Effector CD4-positive, alpha-beta T cell (primary cell): ENCODE measurements around the gene UPF1.
"Not testable (repeated sequence)": the region's sequence is repeated elsewhere in the genome, so short reads cannot be mapped to it uniquely, and the experiment has no call there.

Experiments used
- DNase-seq: peaks from one replicate; pipeline ENCODE4 v3.0.0-alpha.2; 2020

Gene UPF1

GRCh38 chr19:18799389-18799970, 32.3 kb upstream of the UPF1 start:
- no peak for DNase-seq

GRCh38 chr19:18800079-18800478, 31.7 kb upstream of the UPF1 start:
- no peak for DNase-seq

- no peak for DNase-seq
Measured at GRCh38 chr19:18800636-18801035, 31.1 kb upstream of the UPF1 start.

GRCh38 chr19:18802354-18802753, 29.4 kb upstream of the UPF1 start:
- DNase-seq, result no peak

DNA sequence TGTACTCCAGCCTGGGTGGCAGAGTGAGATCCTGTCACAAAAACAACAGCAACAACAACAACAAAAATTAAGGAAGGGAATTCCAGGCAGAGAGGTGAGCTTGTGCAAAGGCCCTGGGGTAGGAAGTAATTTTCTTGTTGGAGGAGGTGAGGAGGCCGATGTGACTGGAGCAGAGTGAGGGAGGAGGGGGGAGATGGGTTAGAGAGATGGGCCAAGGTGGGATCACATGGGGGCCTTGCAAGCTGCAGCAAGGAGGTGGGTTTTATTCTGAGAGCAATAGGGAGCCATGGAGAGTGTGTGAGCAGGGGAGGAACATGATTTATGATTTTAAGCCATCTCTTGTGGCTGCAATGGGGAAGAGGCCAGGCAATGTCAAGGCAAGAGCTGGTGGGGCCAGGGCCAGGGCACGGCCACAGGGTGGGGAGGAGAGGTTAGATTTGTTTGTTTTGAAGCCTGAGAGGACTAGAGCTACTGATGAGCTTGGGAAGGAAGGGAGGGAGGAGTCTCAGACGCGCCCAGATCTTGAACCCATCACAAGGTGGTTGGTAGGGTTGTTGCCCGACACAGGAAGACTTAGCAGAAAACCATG, 28.1 kb upstream of the UPF1 start:
- DNase-seq, result no peak

- no peak for DNase-seq
Measured at GRCh38 chr19:18804139-18804601, 27.6 kb upstream of the UPF1 start.

DNA sequence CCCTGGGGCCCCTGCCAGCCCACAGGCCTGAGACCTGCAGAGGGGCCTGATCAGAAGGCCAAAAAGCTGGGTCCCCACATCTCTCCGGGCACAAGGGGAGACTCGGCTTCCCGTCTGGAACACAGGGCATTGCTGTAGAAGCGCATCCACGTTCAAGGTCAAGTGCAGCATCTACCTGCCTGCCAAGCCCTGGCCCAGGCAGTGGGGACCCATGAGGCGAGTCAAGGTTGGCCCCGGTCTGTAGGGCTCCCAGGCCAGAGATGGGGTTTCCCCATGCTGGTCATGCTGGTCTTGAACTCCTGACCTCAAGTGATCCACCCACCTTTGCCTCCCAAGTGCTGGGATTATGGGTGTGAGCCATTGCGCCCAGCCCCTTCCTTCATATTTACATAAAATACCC, 27.1 kb upstream of the UPF1 start:
- DNase-seq, result no peak

DNA sequence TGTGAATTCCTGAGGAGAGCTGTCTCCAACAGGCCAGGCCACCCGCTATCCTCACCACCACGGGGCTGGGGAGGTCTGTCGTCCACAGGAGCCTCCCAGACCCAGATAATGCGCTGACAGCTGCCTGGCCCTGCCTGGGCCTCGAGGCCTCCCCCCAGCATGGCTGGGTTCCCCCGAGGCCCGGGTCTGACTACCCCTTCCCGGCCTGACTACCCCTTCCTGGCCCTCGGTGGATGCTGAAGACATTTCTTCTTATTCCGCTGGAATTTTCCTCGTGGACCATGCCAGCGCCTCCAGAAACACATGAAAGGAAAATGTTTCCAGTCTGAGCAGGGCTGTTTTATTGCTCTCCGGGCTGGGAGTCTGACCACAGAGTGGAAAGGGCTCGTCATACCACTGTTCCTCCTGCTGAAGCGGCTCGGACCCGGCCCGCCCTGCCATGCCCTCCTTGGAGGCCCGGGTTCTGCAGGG, 23.9 kb upstream of the UPF1 start:
- no peak for DNase-seq

DNA sequence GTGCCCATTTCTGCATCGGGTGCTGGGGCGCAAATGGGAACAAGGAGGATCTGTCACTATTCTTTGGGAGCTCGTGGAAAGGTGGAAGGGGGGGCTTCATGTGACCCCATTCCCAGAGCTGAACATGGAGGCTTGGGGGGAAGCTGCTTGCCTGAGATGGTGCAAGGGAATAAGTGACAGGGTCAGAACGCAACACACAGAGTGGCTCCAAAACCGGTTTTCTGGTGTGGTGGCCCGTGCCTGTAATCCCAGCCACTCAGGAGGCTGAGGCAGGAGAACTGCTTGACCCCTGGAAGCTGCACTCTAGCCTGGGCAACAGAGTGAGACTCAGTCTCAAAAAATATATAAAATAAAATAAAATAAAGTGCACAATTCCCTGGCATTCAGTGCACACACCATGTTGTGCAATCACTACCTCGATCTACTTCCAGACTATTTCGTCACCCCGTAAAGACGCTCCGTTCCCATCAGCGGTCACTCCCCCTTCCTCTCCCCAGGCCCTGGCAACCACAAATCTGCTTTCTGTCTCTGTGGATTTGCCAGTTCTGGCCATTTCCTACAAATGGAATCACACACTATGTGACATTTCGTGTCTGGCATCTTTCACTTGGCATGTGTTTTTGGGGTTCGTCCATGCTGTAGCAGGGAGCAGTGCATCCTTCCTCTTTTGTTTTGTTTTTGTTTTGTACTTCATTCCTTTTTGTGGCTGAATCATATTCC, 22.4 kb upstream of the UPF1 start:
- DNase-seq, result no peak

DNA sequence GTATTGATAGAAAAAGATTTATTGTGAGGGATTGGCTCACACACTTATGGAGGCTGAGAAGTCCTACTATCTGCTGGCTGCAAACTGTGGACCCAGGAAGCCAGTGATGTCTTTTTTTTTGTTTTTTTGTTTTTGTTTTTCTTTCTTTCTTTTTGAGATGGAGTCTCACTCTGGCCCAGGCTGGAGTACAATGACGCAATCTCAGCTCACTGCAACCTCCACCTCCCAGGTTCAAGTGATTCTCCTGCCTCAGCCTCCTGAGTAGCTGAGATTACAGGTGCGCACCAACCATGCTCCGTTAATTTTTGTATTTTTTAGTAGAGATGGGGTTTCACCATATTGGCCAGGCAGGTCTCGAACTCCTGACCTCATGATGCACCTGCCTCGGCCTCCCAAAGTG, 20.1 kb upstream of the UPF1 start:
- DNase-seq, result not testable (repeated sequence)

- DNase-seq, result no peak
Measured at GRCh38 chr19:18814063-18814462, 17.7 kb upstream of the UPF1 start.

DNA sequence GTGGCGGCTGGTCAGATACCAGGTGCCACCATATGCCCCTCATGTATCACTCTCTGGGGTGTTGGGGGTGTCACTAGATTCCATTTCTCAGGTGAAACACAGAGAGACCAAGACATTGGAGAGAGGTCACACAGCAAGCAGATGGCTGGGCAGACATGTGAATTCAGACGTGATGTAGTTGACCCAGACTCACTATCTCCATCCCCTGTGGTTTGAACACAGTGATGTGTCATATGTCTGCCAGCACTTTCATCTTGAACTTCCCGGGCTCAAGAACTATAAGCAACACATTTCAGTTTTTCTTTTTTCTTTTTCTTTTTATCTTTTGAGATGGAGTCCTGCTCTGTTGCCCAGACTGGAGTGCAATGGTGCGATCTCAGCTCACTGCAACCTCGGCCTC, 16.1 kb upstream of the UPF1 start:
- no peak for DNase-seq

GRCh38 chr19:18816645-18817044, 15.1 kb upstream of the UPF1 start:
- DNase-seq, result not testable (repeated sequence)

- DNase-seq, result no peak
Measured at GRCh38 chr19:18817574-18817973, 14.2 kb upstream of the UPF1 start.

GRCh38 chr19:18828786-18829185, 3.0 kb upstream of the UPF1 start:
- DNase-seq, result no peak

GRCh38 chr19:18830488-18830887, 1.3 kb upstream of the UPF1 start:
- no peak for DNase-seq

DNA sequence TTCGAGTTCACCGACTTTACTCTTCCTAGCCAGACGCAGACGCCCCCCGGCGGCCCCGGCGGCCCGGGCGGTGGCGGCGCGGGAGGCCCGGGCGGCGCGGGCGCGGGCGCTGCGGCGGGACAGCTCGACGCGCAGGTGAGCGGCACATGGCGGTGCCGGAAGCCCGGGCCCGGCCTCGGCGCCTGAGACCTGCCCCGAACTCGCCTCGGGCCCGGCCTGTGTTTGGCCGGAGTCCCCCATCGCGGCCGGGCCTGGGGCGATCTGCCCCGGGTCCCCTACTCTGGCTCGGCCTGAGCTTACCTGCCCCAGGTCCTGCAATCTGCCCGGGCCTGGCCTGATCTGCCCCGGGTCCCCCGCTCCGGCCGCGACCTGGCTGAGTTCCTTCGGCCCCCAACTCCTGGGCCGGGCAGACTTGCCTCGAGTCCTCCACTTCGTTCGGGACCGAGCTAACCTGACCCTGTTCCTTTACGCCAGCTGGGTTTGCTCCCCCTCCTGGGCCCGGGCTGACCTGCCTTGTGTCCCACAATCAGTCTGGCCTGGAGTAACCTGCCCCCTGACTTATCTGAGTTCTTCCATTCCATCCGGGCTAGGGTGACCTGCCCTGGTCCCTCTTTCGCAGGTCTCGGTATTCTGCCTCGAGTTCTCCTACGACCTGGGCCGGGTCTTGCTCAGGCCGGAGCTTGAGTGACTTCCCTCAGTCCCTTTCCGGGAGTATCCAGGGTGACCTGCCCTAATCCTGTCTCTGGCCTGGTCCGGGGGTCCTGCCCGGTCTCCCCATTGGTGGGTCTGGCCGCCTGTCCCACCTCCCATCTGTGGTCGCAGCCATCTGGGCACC, 764 bp downstream of the UPF1 start:
- peak; percentile 15 for DNase-seq

DNA sequence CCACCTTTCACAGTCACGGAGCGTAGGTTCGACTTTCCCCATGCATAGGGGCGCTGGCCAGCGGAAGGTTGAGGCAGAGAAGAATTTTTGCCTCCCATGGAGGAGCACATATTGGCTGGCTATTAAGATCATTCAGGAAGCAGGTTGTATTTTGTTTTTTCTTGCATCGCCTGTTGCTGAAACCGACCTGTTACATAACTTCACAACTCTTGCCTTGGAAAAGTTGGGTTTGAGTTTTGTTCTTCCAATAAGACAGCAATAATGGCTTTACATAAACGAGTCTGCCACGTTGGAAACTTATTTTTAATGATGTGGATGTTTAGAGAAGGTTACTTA, 1.4 kb downstream of the UPF1 start:
- DNase-seq, result no peak

DNA sequence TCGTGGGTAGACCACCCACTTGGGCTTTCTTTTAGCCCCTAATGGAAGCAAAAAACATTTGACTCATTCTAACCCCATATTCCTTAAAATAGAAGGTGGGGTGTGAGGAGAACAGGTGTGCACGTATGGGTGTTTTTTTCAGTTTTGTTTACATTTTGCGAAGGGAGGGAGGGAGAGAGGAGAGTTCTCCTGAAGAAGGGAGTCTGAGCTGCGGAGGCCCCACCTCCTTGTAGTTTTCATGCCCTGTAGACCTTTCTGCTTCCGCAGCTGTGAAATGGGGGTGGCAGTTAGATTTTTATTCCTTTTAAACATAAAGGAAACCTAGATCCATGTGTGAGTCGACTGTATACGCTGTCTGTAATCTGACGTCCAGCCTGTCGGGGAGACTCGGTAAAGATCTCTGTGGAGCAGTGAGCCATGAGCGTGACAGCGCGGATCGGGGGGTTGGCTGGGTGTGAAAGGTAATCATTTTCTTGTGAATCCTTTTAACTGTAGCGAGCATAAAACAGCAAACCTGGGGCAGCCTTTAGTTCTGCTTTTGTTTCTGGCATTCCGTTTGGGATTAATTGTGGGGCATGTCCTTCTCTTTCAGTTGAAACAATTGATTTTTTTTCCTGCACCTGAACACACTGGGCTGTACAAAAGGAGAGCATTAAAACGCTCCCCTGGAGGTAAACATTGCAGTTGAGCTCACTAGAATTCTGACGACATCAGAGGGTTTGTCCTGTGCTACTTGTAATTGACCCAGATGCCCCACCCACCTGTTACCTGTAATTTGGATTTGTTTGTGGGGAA, 2.3 kb downstream of the UPF1 start:
- DNase-seq, result no peak

DNA sequence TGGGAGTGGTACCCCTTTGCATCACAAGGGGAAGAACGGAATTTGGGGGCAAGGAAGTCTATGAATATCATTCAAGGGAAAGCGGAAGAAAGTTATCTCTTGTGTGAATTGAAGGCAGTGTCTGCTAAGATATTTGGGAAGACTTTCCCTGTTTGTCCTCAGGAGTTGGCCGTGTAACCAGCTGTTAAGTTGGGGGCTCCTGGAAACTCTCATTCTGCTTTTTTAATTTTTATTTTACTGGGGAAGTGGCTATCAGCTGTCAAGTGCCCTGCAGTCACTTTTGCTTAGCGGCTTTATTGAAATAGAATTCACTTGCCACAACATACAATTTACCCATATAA, 2.9 kb downstream of the UPF1 start:
- no peak for DNase-seq

- DNase-seq, result no peak
Measured at GRCh38 chr19:18839465-18840287, 7.9 kb downstream of the UPF1 start.
